GM21447 (cell line): Measurements from ENCODE around the gene CIB2.
A peak's percentile ranks its signal among the peaks of the same experiment; 100 is the strongest.

ENCODE experiments used
- ATAC-seq: cut with Tn5 transposase; IDR thresholded peaks from one replicate; pipeline ENCODE4 v1.9.1; 2021; ENCODE audit not compliant: unreplicated experiment

Gene CIB2

GRCh38 chr15:78087951-78088772, 43.1 kb downstream of the CIB2 start:
- no peak for ATAC-seq

- no peak for ATAC-seq
These were observed 45.3 kb downstream of the CIB2 start for GRCh38 chr15:78085928-78086327.

- ATAC-seq, result no peak
These were observed 46.8 kb downstream of the CIB2 start for GRCh38 chr15:78084449-78084750.

GRCh38 chr15:78083687-78084448, 47.4 kb downstream of the CIB2 start:
- ATAC-seq, result no peak

GRCh38 chr15:78083186-78083585, 48.1 kb downstream of the CIB2 start:
- no peak for ATAC-seq

GRCh38 chr15:78082743-78083110, 48.5 kb downstream of the CIB2 start:
- ATAC-seq, result no peak

GRCh38 chr15:78082106-78082742, 49.0 kb downstream of the CIB2 start:
- no peak for ATAC-seq

- no peak for ATAC-seq
These were observed 51.2 kb downstream of the CIB2 start for GRCh38 chr15:78080088-78080460.

- ATAC-seq, result no peak
These were observed 51.8 kb downstream of the CIB2 start for GRCh38 chr15:78079298-78080087.

GRCh38 chr15:78077871-78078210, 53.4 kb downstream of the CIB2 start:
- ATAC-seq, result peak; percentile 9

- ATAC-seq, result peak; percentile 59
These were observed 54.0 kb downstream of the CIB2 start, which contains the start of gene TBC1D2B for GRCh38 chr15:78077053-78077870. Gene TBC1D2B (minus strand): TSS chr15:78077711. CDS start chr15:78077652, 59 bp downstream.

- ATAC-seq, result no peak
These were observed 54.8 kb downstream of the CIB2 start for GRCh38 chr15:78076231-78077052.

- no peak for ATAC-seq
These were observed 55.6 kb downstream of the CIB2 start for GRCh38 chr15:78075490-78076230.

GRCh38 chr15:78073046-78073787, 58.0 kb downstream of the CIB2 start:
- ATAC-seq, result no peak

- ATAC-seq, result no peak
These were observed 59.0 kb downstream of the CIB2 start for GRCh38 chr15:78072080-78072892.

- no peak for ATAC-seq
These were observed 59.9 kb downstream of the CIB2 start for GRCh38 chr15:78071383-78071782.

GRCh38 chr15:78070049-78070700, 61.1 kb downstream of the CIB2 start:
- no peak for ATAC-seq
